SK-N-SH (cell line): ENCODE data around the gene KIF27. TPM values are rescaled to one million over a fixed set of nuclear protein-coding genes. Genes with fewer than 3 reads are reported as not detected.
"Not testable (repeated sequence)": the region's sequence is repeated elsewhere in the genome, so short reads cannot be mapped to it uniquely, and the experiment has no call there.

Source experiments
- CTCF ChIA-PET: fragments of 300-600, 350-600 bp; formaldehyde crosslinking; extraction: SDS; loops from one replicate; lab custom pipeline; 2021; lab: Yijun Ruan, JAX
- POLR2A ChIA-PET: fragments of 350-600 bp; sonication (Branson Sonifier 250); formaldehyde crosslinking; extraction: SDS; loops from one replicate; lab custom pipeline; 2020; ENCODE audit warnings: antibody characterized with exemption, inconsistent platforms; lab: Yijun Ruan, JAX
- DNase-seq: peaks from one replicate; pipeline ENCODE4 v3.0.0; 2012
- H2AFZ ChIP-seq: fragments of 200-600 bp; sonication (generic); 2 replicates; pipeline ENCODE4 v1.8.1; 2016; ENCODE audit warnings: antibody characterized with exemption, mild to moderate bottlenecking, low read depth
- H3F3A ChIP-seq: fragments of 200-600 bp; sonication (generic); replicated peaks from 2 replicates; pipeline ENCODE3; 2016; ENCODE audit warnings: antibody characterized with exemption, mild to moderate bottlenecking; ENCODE audit not compliant: insufficient read depth
- H3K27ac ChIP-seq, 2 experiments: fragments of 200-500 bp in 1 of 2; fragments of 200-600 bp in 1 of 2; sonication (Bioruptor generic) in 1 of 2; sonication (generic), shearing (Covaris generic) in 1 of 2; 2 replicates each; pipeline versions ENCODE4 v1.5.1 to v1.6.1; 2014 to 2016; ENCODE audit warnings: low read depth in 2 of 2, inconsistent platforms in 1 of 2, low read length in 1 of 2, mild to moderate bottlenecking in 1 of 2, mixed read lengths in 1 of 2
- H3K27me3 ChIP-seq: fragments of 200-600 bp; sonication (generic), shearing (Covaris generic); 2 replicates; pipeline ENCODE4 v1.6.1; 2016; ENCODE audit warnings: mixed run types; ENCODE audit not compliant: insufficient read depth
- H3K36me3 ChIP-seq, 2 experiments: fragments of 200-500 bp in 1 of 2; fragments of 200-600 bp in 1 of 2; sonication (Bioruptor generic) in 1 of 2; sonication (generic) in 1 of 2; replicated peaks in 1 of 2; 2 replicates each; pipeline versions ENCODE3 to v1.5.1; 2014 to 2016; ENCODE audit warnings: low read length in 1 of 2, mild to moderate bottlenecking in 1 of 2; ENCODE audit not compliant: insufficient read depth in 2 of 2, control insufficient read depth in 1 of 2
- H3K4me1 ChIP-seq, 2 experiments: fragments of 200-500 bp in 1 of 2; fragments of 200-600 bp in 1 of 2; sonication (Bioruptor generic) in 1 of 2; sonication (generic), shearing (Covaris generic) in 1 of 2; 2 replicates each; pipeline versions ENCODE4 v1.5.1 to v1.6.1; 2014 to 2016; ENCODE audit warnings: low read depth in 1 of 2, low read length in 1 of 2, mixed run types in 1 of 2; ENCODE audit not compliant: insufficient read depth in 2 of 2, control insufficient read depth in 1 of 2
- H3K4me2 ChIP-seq: fragments of 200-600 bp; sonication (generic), shearing (Covaris generic); 2 replicates; pipeline ENCODE4 v1.6.1; 2017; ENCODE audit warnings: mixed run types
- H3K4me3 ChIP-seq, 2 experiments: fragments of 200-500 bp in 1 of 2; fragments of 200-600 bp in 1 of 2; sonication (Bioruptor generic) in 1 of 2; sonication (generic), shearing (Covaris generic) in 1 of 2; 2 replicates each; pipeline versions ENCODE4 v1.5.1 to v1.8.1; 2014 to 2016; ENCODE audit warnings: low read depth in 2 of 2, inconsistent platforms in 1 of 2, low read length in 1 of 2, mild to moderate bottlenecking in 1 of 2, mixed read lengths in 1 of 2, moderate library complexity in 1 of 2
- H3K79me2 ChIP-seq: fragments of 200-600 bp; sonication (generic); 2 replicates; pipeline ENCODE4 v1.8.1; 2017; ENCODE audit warnings: mild to moderate bottlenecking; ENCODE audit not compliant: insufficient read depth
- H3K9ac ChIP-seq: fragments of 200-600 bp; sonication (generic); 2 replicates; pipeline ENCODE4 v1.6.1; 2017; ENCODE audit warnings: mixed run types
- H3K9me2 ChIP-seq: fragments of 200-600 bp; sonication (generic); 2 replicates; pipeline ENCODE4 v1.6.1; 2017; ENCODE audit warnings: mixed run types
- H3K9me3 ChIP-seq: fragments of 200-600 bp; sonication (generic); 2 replicates; pipeline ENCODE4 v1.6.1; 2017; ENCODE audit warnings: mixed run types, mild to moderate bottlenecking, moderate library complexity
- H4K20me1 ChIP-seq: fragments of 200-600 bp; sonication (generic); 2 replicates; pipeline ENCODE4 v1.6.1; 2017; ENCODE audit warnings: mild to moderate bottlenecking, mixed run types; ENCODE audit not compliant: insufficient read depth
- WGBS: methylation state at CpG from one replicate; pipeline ENCODE4 v1.1.6; 2017; ENCODE audit warnings: low lambda C conversion rate; 5-methylcytosine and 5-hydroxymethylcytosine counted together
- polyA plus RNA-seq, 3 experiments: library from polyadenylated mRNA; depleted of rRNA; stranded (reverse); fragments of >200 nt; gene quantifications; 2 replicates each; pipeline ENCODE4 v1.2.3, GENCODE V29; 2012

KIF27 gene
- polyA plus RNA-seq, 1 of the 3 experiments (the other 2 are of a cell fraction): 0.81 TPM

- H3K9ac ChIP-seq: peak overlapping the region; percentile 67; the same call in 1 of the 2 replicates
- H3K9me3 ChIP-seq, H3K9me2 ChIP-seq, H3K36me3 ChIP-seq, H3K4me1 ChIP-seq, H3K27me3 ChIP-seq, H3K79me2 ChIP-seq, CTCF ChIA-PET, H4K20me1 ChIP-seq, DNase-seq, POLR2A ChIA-PET: not testable (repeated sequence)
- peak overlapping the region; percentile 84 for H3K4me2 ChIP-seq
- peak overlapping the region in 1 of 2 experiments; percentile 34; a peak in 1 of 4 replicates for H3K27ac ChIP-seq
- H3F3A ChIP-seq: peaks cover 11% of the 10 kb centered on the region
- peak overlapping the region; percentile 66 to 69 for H3K4me3 ChIP-seq
- peak overlapping the region; percentile 85 for H2AFZ ChIP-seq
- WGBS: under 1% methylated on average over 10 of the region's 38 CpGs
Observed at GRCh38 chr9:83817011-83817355, 104.2 kb downstream of the KIF27 start.

GRCh38 chr9:83815120-83815519 is 106.1 kb downstream of the KIF27 start:
- DNase-seq, POLR2A ChIA-PET, H3K9ac ChIP-seq, H3K9me2 ChIP-seq, H3K4me2 ChIP-seq, H3K27me3 ChIP-seq, H3K36me3 ChIP-seq, H3K9me3 ChIP-seq, H2AFZ ChIP-seq, CTCF ChIA-PET, H4K20me1 ChIP-seq, H3K27ac ChIP-seq, H3K4me3 ChIP-seq, H3K4me1 ChIP-seq, H3K79me2 ChIP-seq: not testable (repeated sequence)
- WGBS: 96% methylated on average over 4 of the region's 4 CpGs
- peaks cover 11% of the 10 kb centered on the region for H3F3A ChIP-seq

- H3K9ac ChIP-seq, H3K27ac ChIP-seq, H4K20me1 ChIP-seq, H3K27me3 ChIP-seq, POLR2A ChIA-PET, H3K36me3 ChIP-seq, H3K9me2 ChIP-seq, H3F3A ChIP-seq, H3K4me3 ChIP-seq, H3K79me2 ChIP-seq, H3K4me1 ChIP-seq, H3K9me3 ChIP-seq, H3K4me2 ChIP-seq, DNase-seq, H2AFZ ChIP-seq, CTCF ChIA-PET: not testable (repeated sequence)
- 38% methylated on average over 1 of the region's 1 CpG for WGBS
Observed at GRCh38 chr9:83809213-83809612, 112.0 kb downstream of the KIF27 start.

DNA sequence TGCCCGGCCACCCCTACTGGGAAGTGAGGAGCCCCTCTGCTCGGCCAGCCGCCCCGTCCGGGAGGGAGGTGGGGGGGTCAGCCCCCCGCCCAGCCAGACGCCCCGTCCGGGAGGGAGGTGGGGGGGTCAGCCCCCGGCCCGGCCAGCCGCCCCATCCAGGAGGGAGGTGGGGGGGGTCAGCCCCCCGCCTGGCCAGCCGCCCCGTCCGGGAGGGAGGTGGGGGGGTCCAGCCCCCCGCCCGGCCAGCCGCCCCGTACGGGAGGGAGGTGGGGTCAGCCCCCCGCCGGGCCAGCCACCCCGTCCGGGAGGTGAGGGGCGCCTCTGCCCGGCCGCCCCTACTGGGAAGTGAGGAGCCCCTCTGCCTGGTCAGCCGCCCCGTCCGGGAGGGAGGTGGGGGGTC is 116.8 kb downstream of the KIF27 start:
- DNase-seq, H3K4me1 ChIP-seq, H3K4me3 ChIP-seq, H2AFZ ChIP-seq, H3K9ac ChIP-seq, H4K20me1 ChIP-seq, H3K9me3 ChIP-seq, H3K4me2 ChIP-seq, H3K27ac ChIP-seq, H3K79me2 ChIP-seq, H3K36me3 ChIP-seq, CTCF ChIA-PET, H3K27me3 ChIP-seq, H3K9me2 ChIP-seq, H3F3A ChIP-seq, POLR2A ChIA-PET: not testable (repeated sequence)
- 85% methylated on average over 4 of the region's 31 CpGs for WGBS

DNA sequence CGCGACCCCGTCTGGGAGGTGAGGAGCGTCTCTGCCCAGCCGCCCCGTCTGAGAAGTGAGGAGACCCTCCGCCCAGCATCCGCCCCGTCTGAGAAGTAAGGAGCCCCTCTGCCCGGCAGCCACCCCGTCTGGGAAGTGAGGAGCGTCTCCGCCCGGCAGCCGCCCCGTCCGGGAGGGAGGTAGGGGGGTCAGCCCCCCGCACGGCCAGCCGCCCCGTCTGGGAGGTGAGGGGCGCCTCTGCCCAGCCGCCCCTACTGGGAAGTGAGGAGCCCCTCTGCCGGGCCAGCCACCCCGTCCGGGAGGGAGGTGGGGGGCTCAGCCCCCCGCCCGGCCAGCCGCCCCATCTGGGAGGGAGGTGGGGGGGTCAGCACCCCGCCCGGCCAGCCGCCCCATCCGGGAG is 117.3 kb downstream of the KIF27 start:
- H3K27me3 ChIP-seq, H3K36me3 ChIP-seq, H3K4me1 ChIP-seq, H3K4me3 ChIP-seq, H3K4me2 ChIP-seq, H2AFZ ChIP-seq, DNase-seq, H3K9ac ChIP-seq, H3K79me2 ChIP-seq, H3K27ac ChIP-seq, H3F3A ChIP-seq, H3K9me3 ChIP-seq, CTCF ChIA-PET, POLR2A ChIA-PET, H3K9me2 ChIP-seq, H4K20me1 ChIP-seq: not testable (repeated sequence)
- 100% methylated on average over 3 of the region's 33 CpGs for WGBS
